GM10248 (cell line): Measurements from ENCODE around the gene ANKRD33.

Experiments used
- CTCF ChIA-PET: fragments of 300-600 bp; sonication (Branson Sonifier 250); formaldehyde crosslinking; extraction: SDS; loops from one replicate; lab custom pipeline; 2021; ENCODE audit warnings: antibody characterized with exemption; lab: Yijun Ruan, JAX
- POLR2A ChIA-PET: fragments of 350-650 bp; sonication (Branson Sonifier 250); formaldehyde crosslinking; extraction: SDS; loops from one replicate; lab custom pipeline; 2020; ENCODE audit warnings: antibody characterized with exemption; lab: Yijun Ruan, JAX
- DNase-seq: peaks from one replicate; pipeline ENCODE4 v3.0.0; 2012; ENCODE audit errors: extremely low spot score
- CTCF ChIP-seq: IDR thresholded peaks from 2 replicates; pipeline ENCODE4 v1.5.1; 2012; ENCODE audit warnings: mild to moderate bottlenecking, low read depth; ENCODE audit errors: extremely low read depth, missing control alignments, control extremely low read depth

ANKRD33 gene

DNA sequence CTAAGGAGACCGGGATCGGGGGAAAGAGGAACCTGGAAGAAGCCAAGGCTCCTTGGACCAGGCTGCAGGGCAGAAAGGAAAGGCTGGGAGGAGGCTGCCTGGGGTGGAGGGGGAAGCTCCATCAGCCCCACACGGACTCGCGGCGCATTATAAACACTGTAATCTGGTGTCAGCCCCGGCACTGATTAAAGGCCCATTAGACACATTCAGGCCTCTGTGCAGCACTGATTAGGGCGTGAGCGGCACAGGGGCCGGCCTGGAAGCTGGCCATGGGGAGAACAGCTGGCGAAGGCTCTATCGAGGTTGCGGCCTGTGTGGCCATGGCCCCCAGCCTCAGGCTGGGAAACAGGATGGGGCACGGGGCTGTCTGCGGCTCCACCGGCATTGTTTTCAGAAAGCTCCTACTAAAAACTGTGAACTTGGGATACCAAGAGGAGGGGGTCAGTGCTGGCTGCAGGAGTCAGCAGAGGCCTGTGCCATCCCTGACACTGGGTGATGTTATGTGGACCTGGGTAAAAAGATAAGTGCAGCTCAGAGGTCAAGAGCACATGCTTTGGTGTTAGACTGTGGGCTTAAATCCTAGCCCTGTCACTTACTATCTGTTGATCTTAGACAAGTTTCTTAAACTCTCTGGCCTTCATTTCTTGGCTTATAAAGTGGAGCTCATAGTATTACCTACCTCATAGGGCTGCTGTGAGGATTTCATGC is 30.0 kb downstream of the ANKRD33 start:
- no peak for DNase-seq
- CTCF ChIA-PET = interaction anchor here (0.9 to 1.5 kb wide), 4 partner anchors 9 to 108 kb away, joined by 3 to 6 read pairs (median 4); no protein-coding TSS in a partner anchor
- POLR2A ChIA-PET = no interaction called here
- no peak for TF ChIP-seq CTCF

GRCh38 chr12:51920046-51920445 is 32.1 kb downstream of the ANKRD33 start:
- TF ChIP-seq CTCF = no peak
- CTCF ChIA-PET = no interaction called here

DNA sequence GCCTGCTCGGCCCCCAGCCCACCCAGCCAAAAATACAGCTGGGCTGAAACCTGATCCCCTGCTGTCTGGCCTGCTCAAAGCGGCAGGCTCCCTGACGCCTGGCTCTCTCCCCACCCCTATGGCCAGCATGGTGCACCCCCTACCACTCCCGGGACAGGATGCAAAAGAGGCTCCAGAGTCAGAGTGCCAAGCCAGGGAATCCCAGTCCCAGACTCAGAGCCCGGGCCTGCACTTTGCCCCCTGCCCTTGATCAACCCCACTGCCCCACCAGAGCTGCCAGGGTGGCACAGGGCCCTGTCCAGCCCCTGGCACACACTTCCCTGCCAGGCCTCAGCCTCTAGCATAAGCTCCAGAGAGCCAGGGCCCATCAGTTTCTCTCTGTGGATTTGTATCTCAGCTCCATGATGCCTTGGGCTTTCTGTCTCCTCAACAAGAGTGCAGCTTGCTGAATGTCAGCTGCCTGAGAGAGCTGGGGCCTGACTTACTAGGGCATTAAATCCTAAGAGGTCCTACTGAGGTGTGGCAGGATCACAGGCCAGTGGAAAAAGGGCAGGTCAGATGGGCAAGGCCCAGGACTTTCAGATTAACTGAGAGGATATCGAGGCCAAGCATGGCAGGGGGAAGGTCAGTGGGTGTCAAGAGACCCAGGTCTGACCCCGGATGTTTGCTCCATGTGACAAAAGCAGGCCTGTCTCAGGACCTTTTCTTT is 33.3 kb downstream of the ANKRD33 start:
- ChIA-PET CTCF (interaction anchor here (0.6 to 4.1 kb wide), 4 partner anchors 8 to 104 kb away, joined by 3 to 42 read pairs (median 14); no protein-coding TSS in a partner anchor), POLR2A (no interaction called here)
- TF ChIP-seq CTCF = no peak
- no peak for DNase-seq

More at GRCh38 chr12:51920046-51920445, 32.1 kb downstream of the ANKRD33 start:
- POLR2A ChIA-PET = no interaction called here
- no peak for DNase-seq

DNA sequence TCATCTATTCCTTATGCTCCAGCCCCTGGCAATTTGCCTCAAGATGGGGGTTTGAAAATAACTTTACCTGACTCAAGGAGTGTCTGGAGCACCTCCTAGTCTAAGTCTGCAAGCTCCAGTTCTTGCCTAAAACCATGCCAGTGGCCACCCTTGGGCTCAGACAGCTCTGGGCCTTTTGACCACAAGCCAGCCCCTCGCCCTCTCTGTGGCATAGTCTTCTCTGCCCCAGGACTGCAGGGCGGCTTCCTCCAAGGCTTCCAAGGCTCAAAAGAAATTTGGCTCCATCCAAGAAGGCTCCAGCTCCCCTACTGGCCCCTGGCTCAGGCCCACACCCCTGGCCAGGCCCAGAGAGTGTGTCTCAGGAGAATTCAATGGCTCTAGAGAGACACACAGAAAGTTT is 34.2 kb downstream of the ANKRD33 start:
- POLR2A ChIA-PET = no interaction called here
- no peak for DNase-seq
- CTCF ChIA-PET = interaction anchor here (0.7 to 4.1 kb wide), 13 partner anchors 9 to 391 kb away, joined by 3 to 42 read pairs (median 6); partner anchors contain the start of gene ACVRL1
- TF ChIP-seq CTCF = no peak

DNA sequence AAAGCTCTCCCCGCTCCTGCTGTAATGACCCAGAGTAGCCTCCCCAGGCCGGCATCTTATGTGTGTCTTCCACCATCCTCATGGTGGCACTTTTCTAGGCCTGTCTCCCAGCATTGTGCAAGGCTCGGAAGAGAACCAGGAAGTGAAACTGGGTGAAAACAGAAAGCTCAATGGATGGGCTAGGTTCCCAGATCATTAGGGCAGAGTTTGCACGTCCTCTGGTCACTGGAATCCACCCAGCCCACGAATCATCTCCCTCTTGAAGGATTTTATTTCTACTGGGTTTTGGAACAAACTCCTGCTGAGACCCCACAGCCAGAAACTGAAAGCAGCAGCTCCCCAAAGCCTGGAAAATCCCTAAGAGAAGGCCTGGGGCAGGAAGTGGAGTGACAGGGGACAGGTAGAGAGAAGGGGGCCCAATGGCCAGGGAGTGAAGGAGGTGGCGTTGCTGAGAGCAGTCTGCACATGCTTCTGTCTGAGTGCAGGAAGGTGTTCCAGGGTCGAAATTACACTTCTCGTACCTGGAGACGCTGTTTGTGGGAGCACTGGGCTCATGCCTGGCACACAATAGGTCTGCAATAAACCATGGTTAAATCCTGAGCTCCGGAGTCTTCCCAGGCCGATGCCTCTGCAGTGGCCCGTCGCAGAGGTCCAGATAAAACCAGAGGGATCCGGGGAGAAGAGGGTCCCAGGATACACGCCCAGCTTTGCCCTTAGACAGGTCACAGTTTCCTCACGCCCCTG is 35.0 kb downstream of the ANKRD33 start:
- ChIA-PET POLR2A (no interaction called here), CTCF (interaction anchor here (0.7 to 4.1 kb wide), 13 partner anchors 10 to 391 kb away, joined by 3 to 42 read pairs (median 6); partner anchors contain the start of gene ACVRL1)
- no peak for DNase-seq
- TF ChIP-seq CTCF = no peak
